HepG2 (cell line): ENCODE measurements around the gene PKN2. TPM values are rescaled to one million over a fixed set of nuclear protein-coding genes. Genes with fewer than 3 reads are reported as not detected.

Source experiments
- ATAC-seq: fragments of 200-7000 bp; cut with Tn5 transposase; 3 replicates; pipeline ENCODE4 v1.9.1; 2020; ENCODE audit warnings: mild to moderate bottlenecking, moderate library complexity
- BruUV-seq: library from RNA; stranded (reverse); fragments of 400-500 nt; replicated peaks from 2 replicates; lab custom pipeline; 2021; lab: Mats Ljungman, UMichigan
- CTCF ChIA-PET: fragments of 300-600 bp; formaldehyde crosslinking; extraction: SDS; loops from one replicate; lab custom pipeline; 2021; ENCODE audit warnings: low total read pairs, inconsistent platforms, low intra/inter-chr PET ratio; lab: Yijun Ruan, JAX
- POLR2A ChIA-PET: fragments of 350-600 bp; sonication (Branson Sonifier 250); formaldehyde crosslinking; loops from one replicate; lab custom pipeline; 2020; ENCODE audit warnings: antibody characterized with exemption, inconsistent platforms; lab: Yijun Ruan, JAX
- DNase-seq: peaks from one replicate; pipeline ENCODE4 v3.0.0-alpha.2; 2015; ENCODE audit warnings: low spot score
- FAIRE-seq: peaks from 3 replicates; lab custom pipeline; 2011; peaks lifted over from hg19 to GRCh38; lab: Jason Lieb, UNC
- H2AFZ ChIP-seq: one replicate; pipeline ENCODE4 v1.6.1; 2011; ENCODE audit warnings: low read length, inconsistent platforms
- H3K27ac ChIP-seq: fragments of 300-600 bp; 3 replicates; pipeline ENCODE4 v1.8.0; 2011; ENCODE audit warnings: mixed run types, mild to moderate bottlenecking, mixed read lengths, low read length, inconsistent platforms; ENCODE audit not compliant: insufficient read depth; ENCODE audit errors: extremely low read length
- H3K27me3 ChIP-seq, 2 experiments: fragments of 200-600 bp in 1 of 2; 2 replicates in 1 of 2; 3 replicates in 1 of 2; pipeline versions ENCODE4 v1.6.0 to v1.8.0; 2011; ENCODE audit warnings: low read length in 2 of 2, mild to moderate bottlenecking in 2 of 2, moderate library complexity in 2 of 2, inconsistent platforms in 1 of 2; ENCODE audit not compliant: insufficient read depth in 2 of 2, control insufficient read depth in 1 of 2
- H3K36me3 ChIP-seq, 2 experiments: fragments of 200-600 bp in 1 of 2; replicated peaks in 1 of 2; 2 replicates in 1 of 2; 3 replicates in 1 of 2; pipeline versions ENCODE4 v1.5.1 to v1.8.0; 2011; ENCODE audit warnings: low read length in 2 of 2, inconsistent platforms in 1 of 2; ENCODE audit not compliant: insufficient read depth in 2 of 2, control insufficient read depth in 1 of 2
- H3K4me1 ChIP-seq: 2 replicates; pipeline ENCODE4 v1.5.1; 2012; ENCODE audit warnings: low read length, inconsistent platforms; ENCODE audit not compliant: insufficient read depth
- H3K4me2 ChIP-seq: 2 replicates; pipeline ENCODE4 v1.6.0; 2011; ENCODE audit warnings: low read depth, low read length, inconsistent platforms
- H3K4me3 ChIP-seq, 3 experiments: fragments of 200-600 bp in 1 of 3; sonication (generic), shearing (Covaris generic) in 1 of 3; replicated peaks in 1 of 3; 2 replicates each; pipeline ENCODE4 v1.5.1; 2011 to 2016; ENCODE audit warnings: low read length in 3 of 3, inconsistent platforms in 2 of 3, low read depth in 2 of 3, mild to moderate bottlenecking in 2 of 3, control low read depth in 1 of 3, mixed read lengths in 1 of 3; ENCODE audit not compliant: insufficient read depth in 1 of 3
- H3K79me2 ChIP-seq: one replicate; pipeline ENCODE4 v1.6.1; 2011; ENCODE audit warnings: low read length, inconsistent platforms; ENCODE audit not compliant: insufficient read depth
- H3K9ac ChIP-seq: 2 replicates; pipeline ENCODE4 v1.6.0; 2011; ENCODE audit warnings: mild to moderate bottlenecking, low read depth, low read length, inconsistent platforms; ENCODE audit not compliant: insufficient read depth
- H3K9me3 ChIP-seq: 2 replicates; pipeline ENCODE4 v1.5.1; 2012; ENCODE audit warnings: mild to moderate bottlenecking, low read length
- H4K20me1 ChIP-seq: 2 replicates; pipeline ENCODE4 v1.6.0; 2011; ENCODE audit warnings: inconsistent platforms, mild to moderate bottlenecking, low read length, moderate library complexity; ENCODE audit not compliant: insufficient read depth
- ARNT2 ChIP-seq: sonication (generic); formaldehyde crosslinking; IDR thresholded peaks from 2 replicates; pipeline ENCODE4 v1.8.0; 2022; ENCODE audit warnings: mild to moderate bottlenecking, low read depth, missing genetic modification reagents, moderate library complexity
- BHLHE40 ChIP-seq: IDR thresholded peaks from 2 replicates; pipeline ENCODE4 v1.6.1; 2011; ENCODE audit warnings: low read length, improper control_type of control experiment
- EP300 ChIP-seq, 3 experiments: sonication (generic) in 1 of 3; formaldehyde crosslinking in 1 of 3; IDR thresholded peaks; 2 replicates each; pipeline versions ENCODE4 v1.5.1 to v1.6.1; 2011 to 2020; ENCODE audit warnings: low read depth in 2 of 3, low read length in 2 of 3, borderline replicate concordance in 1 of 3, improper control_type of control experiment in 1 of 3, mild to moderate bottlenecking in 1 of 3, missing genetic modification reagents in 1 of 3, moderate library complexity in 1 of 3
- KAT7 ChIP-seq: IDR thresholded peaks from 2 replicates; pipeline ENCODE4 v1.6.1; 2018; ENCODE audit warnings: borderline replicate concordance, missing compliant biosample characterization
- NAIF1 ChIP-seq: sonication (generic); formaldehyde crosslinking; IDR thresholded peaks from 2 replicates; pipeline ENCODE4 v1.5.0; 2020; ENCODE audit warnings: mild to moderate bottlenecking, missing genetic modification reagents, borderline replicate concordance
- PAX8 ChIP-seq: sonication (generic); formaldehyde crosslinking; IDR thresholded peaks from 2 replicates; pipeline ENCODE4 v1.8.0; 2022; ENCODE audit warnings: mild to moderate bottlenecking, missing genetic modification reagents, borderline replicate concordance
- ZNF331 ChIP-seq: sonication (generic); formaldehyde crosslinking; IDR thresholded peaks from 2 replicates; pipeline ENCODE4 v1.4.0; 2020; ENCODE audit warnings: missing genetic modification reagents
- WGBS: methylation state at CpG from one replicate; pipeline ENCODE4 v1.1.6; 2017; ENCODE audit warnings: low lambda C conversion rate; 5-methylcytosine and 5-hydroxymethylcytosine counted together
- in situ Hi-C: cut with HindIII; loops from 2 replicates; pipeline ENCODE4 v1.10.0; 2017; ENCODE audit warnings: low pct_unique_long_range_greater_than_20kb; ENCODE audit not compliant: extremely low pct_ligation_motif_present
- intact Hi-C: fragments of 100-400 bp; cut with micrococcal nuclease; formaldehyde crosslinking; loops from one replicate; pipeline ENCODE4 v1.10.0; 2022; ENCODE audit not compliant: unreplicated experiment
- polyA plus RNA-seq, 8 experiments: library from polyadenylated mRNA; depleted of rRNA in 3 of 8; stranded (reverse) in 7 of 8; unstranded in 1 of 8; fragments of >200 nt; fragmentation: Illumina TruSeq in 4 of 8; extraction: Trizol in 4 of 8; gene quantifications; 2 replicates each; pipeline versions ENCODE4 v1.2.1 to v1.2.3, GENCODE V29; 2011 to 2016; ENCODE audit warnings: low read depth in 4 of 8, missing spikeins in 1 of 8, mixed read lengths in 1 of 8; ENCODE audit not compliant: insufficient read depth in 1 of 8
- total RNA-seq, 5 experiments: library from RNA; depleted of rRNA; stranded (reverse); fragments of >200 nt; fragmentation: Illumina TruSeq; extraction: Trizol; gene quantifications; 2 replicates each; pipeline ENCODE4 v1.2.3, GENCODE V29; 2016; ENCODE audit warnings: low read depth in 1 of 5
- TF ChIP-seq, protein P1 (sequence below): sonication (generic); formaldehyde crosslinking; IDR thresholded peaks from 2 replicates; pipeline ENCODE4 v1.8.1; 2023; ENCODE audit warnings: missing genetic modification reagents, inconsistent platforms, borderline replicate concordance
- TF ChIP-seq, protein P2 (sequence below): sonication (generic); formaldehyde crosslinking; IDR thresholded peaks from 2 replicates; pipeline ENCODE4 v1.4.0; 2020; ENCODE audit warnings: mild to moderate bottlenecking, low read depth, missing genetic modification reagents
- TF ChIP-seq, protein P3 (sequence below): sonication (generic); formaldehyde crosslinking; conservative IDR thresholded peaks from 2 replicates; pipeline ENCODE4 v1.4.0; 2020; ENCODE audit warnings: missing genetic modification reagents

PKN2 gene
- total and polyA plus RNA-seq, 2 of the 13 experiments (the other 11 are each of a cell fraction or from before 2014, with no cell fraction given), result 17.0 to 29.4 TPM

DNA sequence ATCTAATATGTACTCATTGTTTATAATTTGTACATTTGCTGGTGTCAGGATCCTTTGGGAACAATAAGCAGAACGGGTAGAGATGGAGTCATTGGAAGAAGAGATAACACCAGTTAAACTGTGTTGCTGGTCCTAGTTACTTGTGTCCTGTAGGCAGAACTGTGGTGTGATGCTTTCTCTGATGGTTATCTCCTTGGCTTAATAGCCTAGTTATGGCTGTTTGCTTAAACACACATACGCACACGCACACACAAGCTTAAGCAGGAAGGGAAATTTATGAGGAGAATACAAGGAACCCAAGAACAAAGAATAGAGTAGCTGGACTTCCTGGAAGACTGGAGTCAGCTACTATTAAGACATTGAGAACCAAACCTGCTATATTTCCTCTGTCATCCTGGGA, 5.7 kb upstream of the PKN2 start:
- TF ChIP-seq ARNT2 (no peak), ZNF331 (CRISPR knock-in tag) (no peak), PAX8 (CRISPR knock-in tag) (no peak), NAIF1 (CRISPR knock-in tag) (no peak), KAT7 (CRISPR knock-in tag) (no peak), EP300 (IDR thresholded peaks at IDR 0.05; ENCODE audit: low read depth in 2 of 2, low read length in 2 of 2) (no peak), EP300 (CRISPR knock-in tag; IDR thresholded peaks at IDR 0.05; ENCODE audit: borderline replicate concordance) (no peak)
- TF ChIP-seq, all 625 proteins: peak for 0
- no peak overlapping the region for H2AFZ ChIP-seq
- no peak overlapping the region for H3K9ac ChIP-seq
- no peak overlapping the region for H3K4me3 ChIP-seq
- no peaks in the 10 kb centered on the region; a peak in 1 of 5 replicates for H3K27me3 ChIP-seq
- H3K9me3 ChIP-seq, result no peaks in the 10 kb centered on the region
- H3K4me2 ChIP-seq, result no peak overlapping the region
- no peak overlapping the region for H3K27ac ChIP-seq
- ChIA-PET POLR2A (no interaction called here), CTCF (no interaction called here)
- peaks cover 8% of the 10 kb centered on the region for H3K4me1 ChIP-seq
- no TSS peak for BruUV-seq
- no peak for FAIRE-seq
- in situ Hi-C loops (no loop called here), intact Hi-C loops (no loop called here)
- no peaks in the 10 kb centered on the region for H3K36me3 ChIP-seq
- no peak for DNase-seq
- no peak for ATAC-seq
- H3K79me2 ChIP-seq, result peaks cover 6% of the 10 kb centered on the region
- WGBS, result 63% methylated on average over 3 of the region's 3 CpGs
- H4K20me1 ChIP-seq, result no peaks in the 10 kb centered on the region

DNA sequence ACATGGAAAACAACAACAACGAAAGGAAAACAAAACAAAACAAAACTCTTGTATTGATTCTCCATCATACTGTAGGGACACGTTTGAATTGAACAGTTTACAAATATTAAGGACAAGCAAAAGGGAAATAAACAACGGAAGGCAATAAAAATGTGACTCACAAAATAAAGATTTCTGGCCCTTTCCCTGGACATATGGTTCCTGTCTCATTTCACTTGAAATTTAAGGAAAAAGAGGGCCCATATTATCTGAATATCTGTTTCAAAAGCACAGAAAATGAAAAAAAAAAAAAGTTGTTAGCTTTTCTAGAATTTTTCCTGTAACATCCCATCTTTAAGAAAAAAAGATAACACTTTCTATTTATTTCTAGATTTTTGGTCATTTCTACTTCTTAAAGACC, 3.6 kb upstream of the PKN2 start:
- peaks cover 8% of the 10 kb centered on the region for H3K4me1 ChIP-seq
- FAIRE-seq, result no peak
- no peak overlapping the region for H3K4me2 ChIP-seq
- no peak for DNase-seq
- no peak overlapping the region for H3K4me3 ChIP-seq
- BruUV-seq, result no TSS peak
- H3K36me3 ChIP-seq, result no peaks in the 10 kb centered on the region
- H3K9ac ChIP-seq, result no peak overlapping the region
- intact Hi-C loops (no loop called here), in situ Hi-C loops (no loop called here)
- CTCF ChIA-PET, result no interaction called here
- no peaks in the 10 kb centered on the region; a peak in 1 of 5 replicates for H3K27me3 ChIP-seq
- no peaks in the 10 kb centered on the region for H3K9me3 ChIP-seq
- no peak overlapping the region for H2AFZ ChIP-seq
- no peak for ATAC-seq
- no peak overlapping the region for H3K27ac ChIP-seq
- WGBS, result 81% methylated on average over 3 of the region's 3 CpGs
- TF ChIP-seq, protein P1, sequence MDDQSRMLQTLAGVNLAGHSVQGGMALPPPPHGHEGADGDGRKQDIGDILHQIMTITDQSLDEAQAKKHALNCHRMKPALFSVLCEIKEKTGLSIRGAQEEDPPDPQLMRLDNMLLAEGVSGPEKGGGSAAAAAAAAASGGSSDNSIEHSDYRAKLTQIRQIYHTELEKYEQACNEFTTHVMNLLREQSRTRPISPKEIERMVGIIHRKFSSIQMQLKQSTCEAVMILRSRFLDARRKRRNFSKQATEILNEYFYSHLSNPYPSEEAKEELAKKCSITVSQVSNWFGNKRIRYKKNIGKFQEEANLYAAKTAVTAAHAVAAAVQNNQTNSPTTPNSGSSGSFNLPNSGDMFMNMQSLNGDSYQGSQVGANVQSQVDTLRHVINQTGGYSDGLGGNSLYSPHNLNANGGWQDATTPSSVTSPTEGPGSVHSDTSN (CRISPR knock-in tag), result no peak
- TF ChIP-seq BHLHE40, result no peak
- TF ChIP-seq, protein P2, sequence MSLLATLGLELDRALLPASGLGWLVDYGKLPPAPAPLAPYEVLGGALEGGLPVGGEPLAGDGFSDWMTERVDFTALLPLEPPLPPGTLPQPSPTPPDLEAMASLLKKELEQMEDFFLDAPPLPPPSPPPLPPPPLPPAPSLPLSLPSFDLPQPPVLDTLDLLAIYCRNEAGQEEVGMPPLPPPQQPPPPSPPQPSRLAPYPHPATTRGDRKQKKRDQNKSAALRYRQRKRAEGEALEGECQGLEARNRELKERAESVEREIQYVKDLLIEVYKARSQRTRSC, result no peak
- TF ChIP-seq, protein P3, sequence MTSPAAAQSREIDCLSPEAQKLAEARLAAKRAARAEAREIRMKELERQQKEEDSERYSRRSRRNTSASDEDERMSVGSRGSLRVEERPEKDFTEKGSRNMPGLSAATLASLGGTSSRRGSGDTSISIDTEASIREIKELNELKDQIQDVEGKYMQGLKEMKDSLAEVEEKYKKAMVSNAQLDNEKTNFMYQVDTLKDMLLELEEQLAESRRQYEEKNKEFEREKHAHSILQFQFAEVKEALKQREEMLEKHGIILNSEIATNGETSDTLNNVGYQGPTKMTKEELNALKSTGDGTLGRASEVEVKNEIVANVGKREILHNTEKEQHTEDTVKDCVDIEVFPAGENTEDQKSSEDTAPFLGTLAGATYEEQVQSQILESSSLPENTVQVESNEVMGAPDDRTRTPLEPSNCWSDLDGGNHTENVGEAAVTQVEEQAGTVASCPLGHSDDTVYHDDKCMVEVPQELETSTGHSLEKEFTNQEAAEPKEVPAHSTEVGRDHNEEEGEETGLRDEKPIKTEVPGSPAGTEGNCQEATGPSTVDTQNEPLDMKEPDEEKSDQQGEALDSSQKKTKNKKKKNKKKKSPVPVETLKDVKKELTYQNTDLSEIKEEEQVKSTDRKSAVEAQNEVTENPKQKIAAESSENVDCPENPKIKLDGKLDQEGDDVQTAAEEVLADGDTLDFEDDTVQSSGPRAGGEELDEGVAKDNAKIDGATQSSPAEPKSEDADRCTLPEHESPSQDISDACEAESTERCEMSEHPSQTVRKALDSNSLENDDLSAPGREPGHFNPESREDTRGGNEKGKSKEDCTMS (CRISPR knock-in tag), result no peak
- H4K20me1 ChIP-seq, result peaks cover 2% of the 10 kb centered on the region; the same call in 1 of the 2 replicates
- POLR2A ChIA-PET, result no interaction called here
- H3K79me2 ChIP-seq, result peaks cover 15% of the 10 kb centered on the region
